Thyroid gland (tissue), 4 donors: Measurements from ENCODE around the gene ADGRG7.

Experiments
- CTCF ChIP-seq, 6 experiments: fragments of 200-600 bp in 3 of 6; fragments of 450-650 bp in 3 of 6; sonication (generic) in 3 of 6; IDR thresholded peaks; one replicate each; pipeline ENCODE4 v1.5.1; 2016 to 2019; ENCODE audit warnings: antibody characterized with exemption in 6 of 6, mild to moderate bottlenecking in 2 of 6, inconsistent platforms in 1 of 6, moderate library complexity in 1 of 6
- POLR2A ChIP-seq, 2 donors: fragments of 450-650 bp; IDR thresholded peaks; one replicate each; pipeline ENCODE4 v1.6.1; 2017; ENCODE audit warnings: antibody characterized with exemption in 2 of 2, mild to moderate bottlenecking in 2 of 2, moderate library complexity in 1 of 2

- TF ChIP-seq CTCF (IDR thresholded peaks at IDR 0.05) (no peak), POLR2A (IDR thresholded peaks at IDR 0.05) (no peak)
These were observed 49.0 kb upstream of the ADGRG7 start for GRCh38 chr3:100560426-100560825.
